Stromal cell of bone marrow (primary cell): ENCODE results near the gene PHC1.
A peak's percentile ranks its signal among the peaks of the same experiment; 100 is the strongest.
"Not testable (repeated sequence)": the region's sequence is repeated elsewhere in the genome, so short reads cannot be mapped to it uniquely, and the experiment has no call there.

Experiments used
- DNase-seq: peaks from one replicate; pipeline ENCODE4 v3.0.0-alpha.2; 2012; ENCODE audit warnings: low read depth

PHC1 gene

DNA sequence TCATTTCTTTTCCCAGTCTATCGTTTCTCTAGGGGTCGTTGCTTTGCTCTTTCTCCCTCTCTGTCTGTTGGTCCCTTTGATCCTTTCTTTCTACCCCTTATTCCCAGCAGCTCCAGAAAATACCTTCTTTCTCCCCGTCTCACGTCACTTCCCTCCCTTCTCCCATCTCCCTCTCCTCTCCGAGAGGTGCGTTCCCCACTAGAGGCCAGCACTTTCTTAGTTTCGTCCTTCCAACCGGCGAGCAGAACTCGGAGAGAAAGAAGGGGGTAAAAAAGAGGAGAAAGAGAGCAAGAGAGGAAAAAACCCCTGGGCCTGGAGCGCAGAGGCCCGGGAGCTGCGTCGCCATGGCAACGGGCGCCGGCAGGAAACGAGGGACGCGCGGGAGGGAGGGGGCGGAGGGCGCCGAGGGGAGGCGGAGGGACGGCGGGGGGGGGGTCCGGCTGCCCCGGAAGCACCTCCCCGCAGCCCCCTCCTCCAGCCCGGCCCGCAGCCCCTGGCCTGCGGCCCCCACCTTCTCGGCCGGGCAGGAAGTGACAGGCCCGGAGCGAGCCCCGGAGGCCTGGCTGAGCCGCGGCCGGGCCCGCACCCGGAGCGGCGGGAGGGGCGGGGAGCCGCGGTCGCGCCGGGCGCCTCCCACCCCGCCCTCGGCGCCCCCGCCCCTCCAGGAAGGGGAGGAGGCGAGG is at the start of gene PHC1:
Gene PHC1 (plus strand): TSS at position 477 of the 683 bp plus-strand sequence. CDS start 3,169 bp downstream, outside the sequence.
- DNase-seq: peak; percentile 47

DNA sequence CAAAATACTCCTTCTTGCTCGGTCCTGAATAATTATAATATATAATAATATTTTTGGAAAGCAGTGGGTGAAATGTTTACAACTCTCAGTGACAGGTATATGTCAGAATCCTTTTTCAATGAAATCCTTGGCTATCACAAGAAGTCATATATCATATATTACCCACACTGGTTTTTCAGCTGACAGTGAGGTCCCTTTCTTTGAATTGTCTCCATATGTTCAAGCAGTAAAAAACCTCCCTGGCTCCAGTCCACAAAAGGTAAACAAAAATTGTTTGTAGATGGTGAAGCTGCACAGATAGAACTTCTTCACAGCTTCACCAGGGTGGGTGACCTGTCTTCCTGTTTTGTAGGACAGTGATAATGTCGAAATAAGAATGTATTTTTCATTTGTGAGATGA is 47.9 kb upstream of the PHC1 start:
- no peak for DNase-seq

DNA sequence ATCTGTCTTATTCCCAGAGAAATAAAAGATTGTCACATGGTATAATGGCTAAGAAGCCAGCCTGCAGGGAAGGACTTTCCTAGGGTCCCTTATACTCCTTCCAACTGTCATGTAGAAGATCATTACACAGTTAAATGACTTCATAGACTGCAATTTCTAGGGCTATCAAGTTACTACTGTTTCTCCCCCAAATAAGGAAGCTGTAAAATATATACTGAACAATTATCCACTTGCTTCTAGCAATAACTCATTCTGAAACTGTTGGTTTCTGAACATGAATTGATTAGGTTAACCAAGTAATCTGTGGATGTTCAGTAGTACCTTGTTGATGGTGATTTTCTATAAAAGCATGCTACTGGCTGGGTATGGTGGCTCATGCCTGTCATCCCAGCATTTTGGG is 47.3 kb upstream of the PHC1 start:
- DNase-seq: no peak

DNA sequence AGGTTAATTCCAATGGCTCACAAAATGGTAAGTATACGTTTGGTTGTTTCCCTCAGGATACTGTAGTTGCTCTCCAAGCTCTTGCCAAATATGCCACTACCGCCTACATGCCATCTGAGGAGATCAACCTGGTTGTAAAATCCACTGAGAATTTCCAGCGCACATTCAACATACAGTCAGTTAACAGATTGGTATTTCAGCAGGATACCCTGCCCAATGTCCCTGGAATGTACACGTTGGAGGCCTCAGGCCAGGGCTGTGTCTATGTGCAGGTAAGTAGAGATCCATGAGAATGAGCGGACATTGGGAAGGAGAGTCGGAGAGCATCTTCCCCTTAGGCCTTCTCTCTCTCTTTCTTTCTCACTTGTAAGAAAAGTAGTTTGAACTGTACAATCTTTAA is 46.5 kb upstream of the PHC1 start:
- DNase-seq: no peak

DNA sequence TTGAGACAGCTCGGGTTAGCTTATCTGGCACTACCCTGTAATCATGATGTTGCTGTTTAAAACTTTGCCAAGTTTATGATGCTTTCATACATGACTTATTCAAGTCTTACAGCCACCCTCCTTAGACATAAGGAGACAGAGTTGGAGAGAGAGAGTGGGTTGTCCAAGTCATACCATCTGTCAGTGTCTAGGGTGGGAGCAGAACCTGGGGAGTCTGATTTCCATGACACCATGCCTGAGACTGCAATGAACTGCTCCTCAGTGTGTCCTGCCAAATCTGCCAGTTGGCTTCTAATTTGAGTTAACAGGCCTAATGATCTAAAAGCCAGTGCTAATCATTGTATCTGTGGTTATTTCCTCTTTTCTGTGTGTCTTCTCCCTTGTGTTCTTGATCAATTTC is 43.7 kb upstream of the PHC1 start:
- no peak for DNase-seq

DNA sequence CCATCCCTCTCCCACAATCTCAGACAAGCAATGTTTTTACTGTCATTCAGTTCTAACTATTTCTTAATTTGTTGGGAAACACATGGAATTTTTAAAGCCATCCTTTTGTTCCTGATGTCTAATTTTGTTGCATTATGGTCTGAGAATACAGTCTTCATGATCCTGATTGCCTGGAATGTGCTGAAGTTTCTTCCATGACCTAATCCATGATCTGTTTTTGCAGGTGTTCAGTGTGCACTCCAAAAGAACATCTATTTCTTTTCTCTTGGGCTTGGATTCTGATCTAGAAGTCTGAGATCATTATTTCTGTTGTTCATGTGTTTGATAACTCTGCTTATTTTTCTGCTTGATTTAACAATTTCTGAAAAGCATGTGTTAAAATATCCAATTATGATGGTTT is 43.2 kb upstream of the PHC1 start:
- no peak for DNase-seq

DNA sequence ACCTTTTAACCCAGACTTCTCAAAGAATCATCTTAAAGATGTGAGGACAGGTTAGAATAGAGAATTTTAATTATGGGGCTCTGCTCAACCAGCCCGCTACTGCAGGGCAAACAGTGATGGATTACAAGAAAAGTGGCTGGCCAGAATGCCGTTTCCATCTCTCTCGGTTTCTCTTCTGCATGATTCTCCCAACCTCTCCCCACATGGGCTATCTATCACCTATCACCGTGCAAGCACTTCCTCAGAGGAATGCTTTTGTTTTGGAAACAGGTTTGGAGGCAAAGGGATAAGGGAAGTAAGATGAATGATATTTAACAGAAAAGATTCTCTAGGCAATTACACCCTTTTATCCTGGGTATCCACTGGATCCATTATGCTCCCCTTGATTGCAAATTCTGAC is 37.4 kb upstream of the PHC1 start:
- DNase-seq: no peak

DNA sequence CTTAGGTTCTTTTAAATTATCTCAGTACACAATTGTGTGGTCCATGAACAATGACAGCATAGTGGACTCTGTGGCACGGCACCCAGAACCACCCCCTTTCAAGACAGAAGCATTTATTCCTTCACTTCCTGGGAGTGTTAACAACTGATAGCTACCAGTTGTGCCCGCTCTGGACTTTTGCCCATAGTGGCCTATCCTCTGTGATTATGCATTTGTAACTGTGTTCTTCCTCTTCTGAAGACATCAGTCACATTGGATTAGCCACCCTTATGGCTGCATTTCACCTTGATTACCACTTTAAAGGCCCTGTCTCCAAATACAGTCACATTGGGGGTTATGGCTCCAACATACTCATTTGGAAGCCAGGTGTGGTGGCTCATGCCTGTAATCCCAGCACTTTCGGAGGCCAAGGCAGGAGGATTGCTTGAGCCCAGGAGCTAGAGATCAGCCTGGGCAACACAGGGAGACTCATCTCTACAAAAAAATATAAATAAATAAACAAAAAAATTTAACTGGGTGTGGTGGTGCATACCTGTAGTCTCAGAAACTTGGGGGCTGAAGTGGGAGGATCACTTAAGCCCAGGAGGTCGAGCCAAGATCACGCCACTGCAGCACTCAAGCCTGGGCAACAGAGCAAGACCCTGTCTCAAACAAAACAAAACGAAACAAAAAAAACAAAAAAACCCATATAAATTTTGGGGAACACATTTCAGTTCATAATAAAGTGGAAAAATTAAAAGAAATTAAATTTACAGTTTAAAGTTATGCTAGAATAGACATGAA is 27.6 kb upstream of the PHC1 start:
- DNase-seq: no peak

DNA sequence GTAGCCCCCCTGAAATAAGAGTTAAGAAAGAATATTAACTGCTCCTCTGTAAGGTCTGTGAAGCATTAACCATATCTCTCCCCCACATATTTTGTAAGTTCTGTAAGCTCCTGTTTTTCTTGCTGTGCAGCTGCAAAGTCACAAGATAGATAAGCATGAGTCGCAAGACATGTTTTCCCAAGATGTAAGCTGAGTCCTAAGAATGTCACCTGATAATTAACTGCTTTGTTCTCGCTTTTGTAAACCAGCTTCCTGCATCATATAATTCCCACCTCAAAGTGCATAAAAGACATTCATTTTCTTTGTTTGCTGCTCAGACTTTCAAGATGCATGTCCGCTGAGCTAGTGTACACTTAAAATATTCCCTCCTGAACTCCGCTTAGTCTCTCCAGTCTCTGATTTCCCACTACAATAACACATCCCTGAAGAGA is 27.0 kb upstream of the PHC1 start:
- no peak for DNase-seq

DNA sequence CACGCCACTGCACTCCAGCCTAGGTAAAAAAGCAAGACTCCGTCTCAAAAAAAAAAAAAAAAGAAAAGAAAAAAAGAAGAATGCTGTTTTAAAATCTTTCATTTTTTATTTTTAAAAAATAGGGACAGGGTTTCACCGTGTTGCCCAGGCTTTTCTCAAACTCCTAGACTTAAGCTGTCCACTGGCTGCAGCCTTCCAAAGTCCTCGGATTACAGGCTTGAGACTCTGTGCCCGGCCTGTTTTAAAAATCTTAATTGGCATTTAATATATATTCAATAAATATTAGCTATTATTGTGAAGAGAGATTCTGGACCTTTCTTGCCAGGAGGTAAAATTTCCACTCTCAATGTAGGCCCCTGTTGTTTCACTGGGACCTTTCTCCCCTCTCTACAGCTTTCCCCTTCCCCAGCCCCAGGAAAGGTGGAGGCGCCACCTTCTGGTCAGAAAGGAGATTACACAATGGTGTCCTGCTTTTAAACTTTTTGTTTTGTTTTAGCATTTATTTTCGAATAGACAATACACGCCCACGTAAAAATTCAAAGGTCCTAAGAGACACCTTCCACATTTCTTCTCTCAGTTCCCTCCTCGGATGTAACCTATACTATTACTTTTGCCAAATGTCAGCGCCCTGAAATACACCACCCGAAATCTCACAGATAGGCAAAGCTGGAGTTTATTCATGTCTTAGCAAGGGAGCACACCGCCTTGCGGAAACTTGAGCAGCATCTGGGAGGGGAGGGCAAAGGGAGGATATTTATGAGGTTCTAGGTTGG is 23.8 kb upstream of the PHC1 start:
- DNase-seq: peak; percentile 23

DNA sequence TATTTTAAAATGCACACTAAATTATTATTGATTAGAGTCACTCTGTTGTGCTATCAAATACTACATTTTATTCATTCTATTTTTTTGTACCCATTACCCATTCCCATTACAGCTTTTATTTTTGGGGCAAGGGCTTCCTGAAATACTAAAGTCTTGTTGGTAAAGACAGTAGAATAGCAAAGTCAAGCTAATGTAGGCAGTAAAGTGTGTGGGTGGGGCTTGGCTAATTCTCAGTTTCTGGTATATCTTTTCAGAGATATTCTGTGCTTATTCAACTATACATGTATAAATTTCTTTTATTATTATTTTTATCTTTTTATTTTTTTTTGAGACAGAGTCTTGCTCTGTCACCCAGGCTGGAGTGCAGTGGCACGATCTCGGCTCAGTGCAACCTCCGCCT is 22.3 kb upstream of the PHC1 start:
- no peak for DNase-seq

DNA sequence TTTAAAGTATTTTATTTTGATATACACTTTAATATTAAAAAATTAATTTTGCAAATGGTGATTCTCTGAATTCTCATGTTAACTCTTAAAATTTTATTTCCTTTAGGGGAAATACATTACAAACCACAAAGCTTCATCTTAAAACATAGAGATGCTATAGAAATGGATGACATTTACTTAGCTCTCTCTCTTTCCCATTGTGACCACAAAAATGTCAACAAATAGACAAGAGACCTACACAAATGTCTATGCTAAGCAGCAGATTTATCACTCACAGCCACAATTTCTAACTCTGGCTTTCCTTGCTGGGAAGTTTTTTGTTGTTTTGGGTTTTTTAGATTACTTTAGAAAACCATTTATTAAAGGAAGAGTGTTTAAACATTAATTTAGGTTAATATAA is 19.9 kb upstream of the PHC1 start:
- DNase-seq: no peak

DNA sequence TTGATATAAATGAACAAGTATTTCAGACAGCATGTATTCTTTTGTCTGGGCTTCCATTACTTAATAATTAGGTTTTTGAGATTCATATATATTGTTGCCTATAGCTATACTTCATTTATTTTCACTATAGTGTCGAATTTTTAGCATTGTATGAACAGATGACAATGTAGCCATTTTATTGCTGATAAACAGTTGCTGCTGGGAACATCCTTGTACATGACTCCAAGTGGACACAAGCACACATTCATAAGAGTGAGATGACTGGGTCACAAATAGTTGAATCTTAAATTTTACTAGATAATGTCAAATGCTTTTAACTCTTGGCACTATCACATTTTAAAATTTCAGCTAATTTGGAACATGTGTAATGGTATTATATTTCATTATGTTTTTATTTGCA is 19.3 kb upstream of the PHC1 start:
- no peak for DNase-seq

DNA sequence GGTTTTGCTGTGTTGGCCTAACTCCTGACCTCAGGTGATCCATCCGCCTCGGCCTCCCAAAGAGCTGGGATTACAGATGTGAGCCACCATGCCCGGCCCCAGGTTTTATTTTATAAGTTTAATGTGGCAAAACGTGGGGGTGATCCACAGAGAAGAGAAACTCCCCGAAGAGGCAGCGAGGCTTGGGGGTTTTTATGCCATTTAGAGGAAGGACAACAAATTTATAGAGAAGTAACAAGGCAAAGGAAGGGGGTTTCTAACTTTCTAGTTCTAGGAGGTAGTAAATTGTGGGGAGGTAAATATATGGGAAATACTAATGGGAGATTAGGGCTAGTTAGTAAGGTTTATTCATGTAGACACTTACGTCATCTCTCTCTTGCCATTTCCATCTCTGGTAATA is 17.2 kb upstream of the PHC1 start:
- DNase-seq: no peak

DNA sequence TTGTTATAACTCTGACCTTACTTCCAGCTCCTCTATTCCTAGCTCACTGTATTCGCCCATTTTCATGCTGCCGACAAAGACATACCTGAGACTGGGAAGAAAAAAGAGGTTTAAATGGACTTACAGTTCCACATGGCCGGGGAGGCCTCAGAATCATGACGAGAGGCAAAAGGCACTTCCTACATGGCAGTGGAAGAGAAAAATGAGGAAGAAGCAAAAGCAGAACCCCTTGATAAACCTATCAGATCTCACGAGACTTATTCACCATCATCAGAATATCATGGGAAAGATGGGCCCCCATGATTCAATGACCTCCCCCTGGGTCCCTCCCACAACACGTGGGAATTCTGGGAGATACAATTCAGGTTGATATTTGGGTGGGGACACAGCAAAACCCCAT is 14.5 kb upstream of the PHC1 start:
- DNase-seq: no peak

DNA sequence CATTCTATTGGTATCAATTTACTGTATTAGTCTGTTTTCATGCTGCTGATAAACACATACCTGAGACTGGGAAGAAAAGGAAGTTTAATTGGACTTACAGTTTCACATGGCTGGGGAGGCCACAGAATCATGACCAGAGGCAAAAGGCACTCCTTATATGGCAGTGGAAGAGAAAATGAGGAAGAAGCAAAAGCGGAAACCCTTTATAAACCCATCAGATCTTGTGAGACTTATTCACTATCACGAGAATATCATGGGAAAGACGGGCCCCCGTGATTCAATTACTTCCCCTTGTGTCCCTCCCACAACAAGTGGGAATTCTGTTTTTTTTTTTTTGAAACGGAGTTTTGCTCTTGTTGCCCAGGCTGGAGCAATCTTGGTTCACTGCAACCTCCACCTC is 11.6 kb upstream of the PHC1 start:
- not testable (repeated sequence) for DNase-seq

DNA sequence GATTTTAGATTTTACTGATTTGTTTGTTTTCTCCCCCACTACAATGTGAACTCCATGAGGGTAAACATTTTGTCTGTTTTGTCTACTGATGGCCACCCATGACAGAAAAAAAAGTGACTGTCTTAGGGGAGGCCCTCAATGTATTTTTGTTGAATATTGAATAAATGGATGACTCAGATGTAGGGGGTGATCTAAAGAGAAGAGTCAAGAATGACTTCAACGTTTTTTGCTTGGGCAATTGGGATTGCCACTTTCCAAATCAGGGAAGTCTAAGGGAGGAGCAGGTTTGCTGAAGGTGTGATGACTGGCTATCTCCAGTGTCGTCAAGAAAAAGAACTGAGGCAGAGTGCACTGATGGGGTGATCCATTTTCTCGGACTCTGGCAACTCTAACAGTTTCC is 10.7 kb upstream of the PHC1 start:
- no peak for DNase-seq

DNA sequence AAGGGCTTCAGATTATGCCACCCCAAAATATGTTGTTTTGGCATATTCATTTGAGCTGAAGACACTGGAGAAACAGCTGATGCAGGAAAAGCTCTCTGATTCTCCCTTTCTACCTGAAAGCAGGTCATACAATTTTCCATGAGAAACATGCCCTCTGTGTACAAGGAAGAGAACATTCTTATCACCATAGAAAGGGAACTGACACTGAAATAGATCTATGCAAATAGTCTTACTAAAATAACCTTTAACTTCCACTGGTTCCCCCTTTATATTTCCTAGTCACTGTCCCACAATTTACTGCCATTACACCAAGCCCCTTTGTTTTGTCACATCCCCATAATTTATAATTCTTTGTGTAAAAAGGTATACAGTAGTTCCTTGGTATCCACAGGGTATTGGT is 9.6 kb upstream of the PHC1 start:
- DNase-seq: no peak

DNA sequence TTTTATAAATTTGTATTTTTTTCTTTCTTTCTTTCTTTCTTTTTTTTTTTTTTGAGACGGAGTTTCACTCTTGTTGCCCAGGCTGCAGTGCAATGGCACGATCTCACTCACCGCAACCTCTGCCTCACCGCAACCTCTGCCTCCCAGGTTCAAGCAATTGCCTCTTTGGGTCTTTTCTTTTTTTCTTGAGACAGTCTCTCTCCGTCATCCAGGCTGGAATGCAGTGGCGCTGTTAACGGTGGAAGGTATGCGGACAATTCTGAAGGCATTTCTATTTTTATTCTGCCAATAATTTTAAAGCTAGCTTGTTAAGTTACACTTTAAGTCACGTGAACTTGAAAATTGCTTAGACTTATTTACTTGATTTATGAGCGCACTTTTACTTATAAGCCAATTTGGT is 8.8 kb upstream of the PHC1 start:
- DNase-seq: no peak

DNA sequence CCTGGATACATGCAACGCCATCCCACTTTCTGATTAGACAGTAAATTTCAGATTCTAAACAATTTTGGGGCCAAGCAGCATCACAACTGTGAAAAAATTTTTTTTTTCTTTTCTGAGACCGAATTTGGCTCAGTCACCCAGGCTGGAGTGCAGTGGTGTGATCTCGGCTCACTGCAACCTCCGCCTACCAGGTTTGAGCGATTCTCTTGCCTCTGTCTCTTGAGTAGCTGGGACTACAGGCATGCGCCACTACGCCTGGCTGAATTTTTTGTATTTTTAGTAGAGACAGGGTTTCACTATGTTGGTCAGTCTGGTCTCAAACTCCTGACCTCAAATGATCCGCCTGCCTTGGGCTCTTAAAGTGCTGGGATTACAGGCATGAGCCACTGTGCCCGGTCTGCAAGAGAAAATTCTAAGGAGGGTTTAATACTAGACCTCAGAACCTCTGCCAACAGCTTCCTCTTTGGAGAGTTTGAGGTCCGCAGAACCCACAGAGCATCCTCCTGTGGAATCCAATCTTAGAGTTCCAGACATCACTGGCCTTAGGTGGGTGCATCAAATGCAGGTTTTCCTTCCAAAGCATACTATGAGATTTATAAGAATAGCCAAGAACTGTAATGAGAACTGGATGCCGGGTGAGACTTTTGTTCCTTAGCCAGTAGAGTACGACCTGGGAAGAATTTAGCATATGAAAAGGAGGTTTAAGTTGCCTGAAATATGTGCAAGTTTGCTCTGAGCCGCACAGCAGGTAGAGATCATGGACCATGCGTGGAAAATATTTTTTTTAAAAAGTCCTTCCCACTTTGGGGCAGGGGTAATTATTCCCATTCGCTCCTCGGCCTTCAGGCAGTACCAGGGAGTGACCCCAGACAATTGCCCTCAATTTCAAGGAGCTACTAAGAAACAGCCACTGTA is 7.8 kb upstream of the PHC1 start:
- DNase-seq: no peak

DNA sequence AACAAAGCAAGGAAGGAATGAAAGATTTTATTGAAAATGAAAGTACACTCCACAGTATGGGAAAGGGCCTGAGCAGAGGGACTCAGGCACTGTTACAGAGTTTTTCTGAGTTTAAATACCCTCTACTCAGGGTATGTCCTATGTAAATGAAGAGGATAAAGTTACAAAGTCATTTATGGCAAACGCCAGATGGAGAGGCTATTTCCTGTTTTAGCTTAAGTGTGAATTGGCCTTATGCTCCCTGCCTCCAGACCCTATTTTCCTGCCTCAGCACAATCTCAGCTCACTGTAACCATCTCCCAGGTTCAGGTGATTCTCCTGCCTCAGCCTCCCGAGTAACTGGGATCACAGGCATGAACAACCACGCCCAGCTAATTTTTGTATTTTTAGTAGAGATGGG is 6.8 kb upstream of the PHC1 start:
- DNase-seq: no peak

DNA sequence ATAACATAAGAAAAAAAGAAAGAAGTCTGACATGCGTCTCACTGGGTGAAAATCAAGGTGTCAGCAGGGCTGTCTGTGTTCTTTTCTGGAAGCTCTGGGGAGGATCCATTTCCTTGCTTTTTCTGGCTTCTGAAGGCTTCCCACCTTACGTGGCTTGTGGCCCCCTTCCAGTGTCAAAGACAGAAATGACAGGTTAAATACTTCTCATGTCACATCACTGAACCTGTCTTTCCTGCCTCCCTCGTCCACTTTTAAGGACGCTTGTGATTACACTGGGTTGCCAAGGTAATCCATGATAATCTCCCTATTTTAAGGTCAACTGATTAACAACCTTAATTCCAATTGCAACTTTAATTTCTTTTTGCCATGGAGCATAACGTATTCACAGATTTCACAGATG is 4.6 kb upstream of the PHC1 start:
- no peak for DNase-seq
